Aorta (tissue), 5 donors: ENCODE results near the gene CWC22. TPM values are rescaled to one million over a fixed set of nuclear protein-coding genes. Genes with fewer than 3 reads are reported as not detected.

Experiments used
- ATAC-seq: fragments of 200-7000 bp; cut with Tn5 transposase; one replicate; pipeline ENCODE4 v1.9.1; 2022; ENCODE audit warnings: moderate library complexity; ENCODE audit not compliant: low FRiP score
- DNase-seq, 2 donors: peaks; one replicate each; pipeline ENCODE4 v3.0.0-alpha.2; 2020
- H3K27ac ChIP-seq, 2 donors: one replicate each; pipeline ENCODE4 v1.5.1; 2013; ENCODE audit warnings: low read length in 2 of 2, mild to moderate bottlenecking in 2 of 2, moderate library complexity in 2 of 2, control low read depth in 1 of 2, inconsistent platforms in 1 of 2, low read depth in 1 of 2
- H3K27me3 ChIP-seq, 2 donors: one replicate each; pipeline ENCODE4 v1.6.1; 2013; ENCODE audit warnings: control low read depth in 1 of 2, low read length in 1 of 2, mild to moderate bottlenecking in 1 of 2, moderate library complexity in 1 of 2; ENCODE audit not compliant: insufficient read depth in 2 of 2, control insufficient read depth in 1 of 2
- H3K36me3 ChIP-seq, 2 donors: one replicate each; pipeline ENCODE4 v1.6.1; 2013; ENCODE audit warnings: control low read depth in 1 of 2, low read length in 1 of 2, mild to moderate bottlenecking in 1 of 2; ENCODE audit not compliant: insufficient read depth in 2 of 2, control insufficient read depth in 1 of 2
- H3K4me1 ChIP-seq, 2 donors: one replicate each; pipeline ENCODE4 v1.6.1; 2013; ENCODE audit warnings: low read length in 2 of 2, control low read depth in 1 of 2, mild to moderate bottlenecking in 1 of 2, moderate library complexity in 1 of 2; ENCODE audit not compliant: insufficient read depth in 2 of 2, control insufficient read depth in 1 of 2
- H3K4me3 ChIP-seq, 2 donors: one replicate each; pipeline ENCODE4 v1.5.1; 2013; ENCODE audit warnings: low read length in 2 of 2, control low read depth in 1 of 2, mild to moderate bottlenecking in 1 of 2
- H3K9me3 ChIP-seq: one replicate; pipeline ENCODE4 v1.6.1; 2013; ENCODE audit warnings: mild to moderate bottlenecking, low read length; ENCODE audit not compliant: control insufficient read depth
- WGBS, 2 donors: extraction: QIAGEN DNeasy Blood & Tissue Kit; methylation state at CpG; one replicate each; pipeline ENCODE4 v1.1.7; 2013; 5-methylcytosine and 5-hydroxymethylcytosine counted together
- intact Hi-C, 2 donors: fragments of 100-400 bp; cut with DNase I; formaldehyde crosslinking; loops; one replicate each; pipeline versions ENCODE4 v1.14.2 to v1.15.0; 2022
- polyA plus RNA-seq, 2 donors: library from polyadenylated mRNA; stranded (reverse); fragments of 200-250 nt; gene quantifications; one replicate each; pipeline ENCODE4 v1.2.3, GENCODE V29; 2013
- total RNA-seq, 2 donors: library from RNA; stranded (reverse); fragmentation: NEBNext Ultra II Directional; extraction: Animal tissue kit (Norgen Biotek cat#: 25700); gene quantifications; one replicate each; pipeline ENCODE4 v1.2.1, GENCODE V29; 2021
- donor health status: healthy with polysubstance abuse.
- donor health status: Bipolar disorder and iron deficiency.
- donor health status: DM: no; HTN: no; CAD: no.
- donor health status: DM: no; HTN: no; CAD: no.
- donor health status: DM: yes; HTN: yes; CAD: no.

The CWC22 gene
- total and polyA plus RNA-seq, 4 donors, result 12.8 to 22.0 (median 16.8) TPM

DNA sequence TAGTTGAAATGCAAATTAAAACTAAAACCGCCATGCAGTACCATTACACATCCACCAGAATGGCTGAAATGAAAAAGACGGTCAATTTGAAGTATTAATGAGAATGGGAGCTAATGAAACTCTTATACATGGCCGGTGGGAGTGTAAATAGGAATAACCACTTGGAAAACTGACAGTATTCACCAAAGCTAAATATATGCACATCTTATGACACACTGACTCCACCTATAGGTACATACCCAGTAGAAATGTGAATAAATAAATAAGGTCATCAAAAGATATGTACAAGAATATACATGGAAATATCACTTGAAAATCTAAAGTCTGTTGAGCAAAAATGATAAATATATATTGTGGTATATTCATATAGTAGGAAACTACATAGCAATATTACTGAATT, 57.7 kb downstream of the CWC22 start:
- DNase-seq, result no peak
- no peaks in the 10 kb centered on the region for H3K4me1 ChIP-seq
- H3K27me3 ChIP-seq, result no peaks in the 10 kb centered on the region
- intact Hi-C loops, result no loop called here
- H3K27ac ChIP-seq, result no peak overlapping the region
- peaks cover 3 to 5% of the 10 kb centered on the region in 2 donors for H3K36me3 ChIP-seq
- 64 to 82% methylated on average over 3 of the region's 3 CpGs for WGBS, 2 donors
- no peak for ATAC-seq
- no peak overlapping the region for H3K4me3 ChIP-seq
- no peaks in the 10 kb centered on the region for H3K9me3 ChIP-seq

GRCh38 chr2:179948058-179948457, 59.0 kb downstream of the CWC22 start:
- DNase-seq (no peak), ATAC-seq (no peak)
- Histone ChIP-seq H3K27ac (no peak overlapping the region), H3K4me1 (no peaks in the 10 kb centered on the region), H3K27me3 (no peaks in the 10 kb centered on the region), H3K9me3 (no peaks in the 10 kb centered on the region), H3K4me3 (no peak overlapping the region), H3K36me3 (peaks cover 3 to 5% of the 10 kb centered on the region in 2 donors)
- intact Hi-C loops, result no loop called here
- WGBS, 2 donors, result 69 to 77% methylated on average over 1 of the region's 1 CpG

DNA sequence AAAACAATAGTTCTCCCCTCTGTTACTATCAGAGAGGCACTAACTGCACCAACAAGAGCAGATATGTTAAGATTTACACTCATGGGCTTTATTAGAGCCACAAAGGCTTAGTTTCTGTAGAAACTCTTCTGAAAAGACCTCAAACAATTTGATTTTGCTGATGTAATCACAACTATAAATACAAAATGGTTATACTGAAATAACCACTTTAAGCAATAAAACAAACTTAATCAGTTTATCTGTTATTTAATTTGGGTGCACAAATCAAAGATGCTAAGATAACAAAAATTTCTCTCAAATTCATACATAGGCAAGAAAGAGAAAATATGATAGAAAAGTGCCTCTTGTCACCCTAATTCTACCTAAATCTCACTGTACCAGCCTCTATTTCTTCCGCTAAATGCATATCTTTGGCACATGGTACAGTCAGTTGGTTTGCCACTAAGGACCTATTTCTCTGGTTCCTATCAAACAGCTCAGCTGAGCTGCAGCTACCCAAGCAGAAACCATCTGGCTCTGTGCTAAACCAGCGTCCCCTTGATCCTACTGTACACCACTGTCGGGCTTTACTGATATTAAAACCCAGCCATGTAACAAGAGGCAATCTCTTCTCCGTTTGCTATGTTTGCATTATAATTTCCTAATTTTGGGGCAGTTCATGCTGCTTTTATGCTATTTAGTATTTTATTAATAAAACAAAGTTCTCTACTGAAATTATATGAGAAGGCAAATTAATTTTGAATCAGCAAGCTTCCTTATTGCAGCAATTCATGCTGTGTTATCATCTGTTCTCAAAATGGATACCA, 60.1 kb downstream of the CWC22 start:
- WGBS, 2 donors, result 94 to 96% methylated on average over 4 of the region's 4 CpGs
- H3K27me3 ChIP-seq, result no peaks in the 10 kb centered on the region
- H3K27ac ChIP-seq, result no peak overlapping the region
- H3K36me3 ChIP-seq, result peaks cover 3 to 5% of the 10 kb centered on the region in 2 donors
- no peaks in the 10 kb centered on the region for H3K9me3 ChIP-seq
- no peak overlapping the region for H3K4me3 ChIP-seq
- ATAC-seq (no peak), DNase-seq (no peak)
- intact Hi-C loops, result no loop called here
- H3K4me1 ChIP-seq, result no peaks in the 10 kb centered on the region

DNA sequence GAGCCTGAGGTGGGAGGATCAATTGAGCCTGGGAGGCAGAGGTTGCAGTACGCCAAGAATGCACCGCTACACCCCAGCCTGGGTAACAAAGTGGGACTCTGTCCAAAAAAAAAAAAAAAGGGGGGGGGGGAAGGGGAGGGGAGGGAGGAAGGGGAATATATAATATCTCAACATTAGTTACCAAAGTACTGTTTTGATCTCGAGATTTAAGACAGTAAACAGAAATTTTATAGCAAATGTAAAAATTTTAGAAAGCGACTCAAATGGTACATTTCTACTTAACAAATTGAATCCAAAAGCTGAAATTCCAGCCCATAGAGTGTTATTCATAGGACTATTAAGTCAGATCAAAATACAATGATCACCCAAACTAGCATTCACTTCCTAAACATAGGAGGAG, 60.8 kb downstream of the CWC22 start:
- no peaks in the 10 kb centered on the region for H3K4me1 ChIP-seq
- no peak for ATAC-seq
- H3K4me3 ChIP-seq, result no peak overlapping the region
- intact Hi-C loops, result no loop called here
- H3K27ac ChIP-seq, result no peak overlapping the region
- H3K9me3 ChIP-seq, result no peaks in the 10 kb centered on the region
- DNase-seq, result no peak
- H3K27me3 ChIP-seq, result no peaks in the 10 kb centered on the region
- peaks cover 2 to 3% of the 10 kb centered on the region in 2 donors for H3K36me3 ChIP-seq
- WGBS, 2 donors, result 97 to 99% methylated on average over 4 of the region's 4 CpGs

DNA sequence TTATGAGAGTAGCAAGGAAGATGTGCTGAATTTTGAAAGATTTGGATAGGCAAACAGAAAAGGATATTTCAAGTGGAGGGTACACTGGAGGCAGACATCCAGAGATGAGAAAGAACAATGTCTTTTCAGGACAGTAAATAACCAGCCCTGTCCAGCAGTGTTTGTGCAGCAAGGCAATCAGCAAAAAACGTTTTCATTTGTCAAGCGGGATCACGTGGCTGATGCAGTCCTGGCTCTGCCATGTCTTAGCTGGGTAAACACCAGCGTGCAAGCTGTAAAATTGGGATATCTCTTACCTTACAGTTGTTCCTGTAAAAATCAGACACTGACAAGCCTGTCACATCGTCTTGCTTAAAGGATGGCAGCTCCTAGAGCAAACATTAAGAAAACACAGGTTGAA, 67.8 kb downstream of the CWC22 start:
- Histone ChIP-seq H3K27me3 (no peaks in the 10 kb centered on the region), H3K4me1 (no peaks in the 10 kb centered on the region), H3K36me3 (peaks cover 0 to 1% of the 10 kb centered on the region in 2 donors), H3K4me3 (no peak overlapping the region), H3K27ac (no peak overlapping the region), H3K9me3 (no peaks in the 10 kb centered on the region)
- no peak for DNase-seq
- no peak for ATAC-seq
- intact Hi-C loops, result no loop called here
- 64 to 72% methylated on average over 5 of the region's 5 CpGs for WGBS, 2 donors

DNA sequence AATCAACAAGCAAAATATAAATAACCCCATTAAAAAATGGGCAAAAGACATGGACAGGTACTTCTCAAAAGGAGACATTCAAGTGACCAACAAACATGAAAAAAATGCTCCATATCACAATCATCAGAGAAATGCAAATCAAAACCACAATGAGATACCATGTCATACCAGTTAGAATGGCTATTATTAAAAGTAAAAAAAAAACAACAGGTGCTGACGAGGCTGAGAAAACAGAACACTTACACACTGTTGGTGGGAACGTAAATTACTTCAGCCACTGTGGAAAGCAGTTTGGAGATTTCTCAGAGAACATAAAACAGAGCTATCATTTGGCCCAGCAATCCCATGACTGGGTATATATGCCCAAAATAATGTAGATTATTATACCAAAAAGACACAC, 69.1 kb downstream of the CWC22 start:
- Histone ChIP-seq H3K4me3 (no peak overlapping the region), H3K9me3 (no peaks in the 10 kb centered on the region), H3K36me3 (peaks cover 0 to 1% of the 10 kb centered on the region in 2 donors), H3K27me3 (no peaks in the 10 kb centered on the region), H3K27ac (no peak overlapping the region), H3K4me1 (no peaks in the 10 kb centered on the region)
- WGBS, 2 donors, result 95 to 98% methylated on average over 2 of the region's 2 CpGs
- DNase-seq, result no peak
- no peak for ATAC-seq
- intact Hi-C loops, result no loop called here

GRCh38 chr2:179936654-179937053, 70.4 kb downstream of the CWC22 start:
- 98% methylated on average over 3 of the region's 3 CpGs for WGBS, 2 donors
- Histone ChIP-seq H3K36me3 (peaks cover 0 to 1% of the 10 kb centered on the region in 2 donors), H3K4me1 (peaks cover 0 to 2% of the 10 kb centered on the region in 2 donors), H3K27me3 (no peaks in the 10 kb centered on the region), H3K9me3 (no peaks in the 10 kb centered on the region), H3K4me3 (no peak overlapping the region), H3K27ac (no peak overlapping the region)
- intact Hi-C loops, result no loop called here
- no peak for ATAC-seq
- no peak for DNase-seq

GRCh38 chr2:179936141-179936540, 71.0 kb downstream of the CWC22 start:
- H3K36me3 ChIP-seq, result peaks cover 0 to 3% of the 10 kb centered on the region in 2 donors
- no peaks in the 10 kb centered on the region for H3K9me3 ChIP-seq
- H3K27ac ChIP-seq, result no peak overlapping the region
- peaks cover 0 to 2% of the 10 kb centered on the region in 2 donors for H3K4me1 ChIP-seq
- H3K27me3 ChIP-seq, result no peaks in the 10 kb centered on the region
- intact Hi-C loops, result no loop called here
- 97 to 100% methylated on average over 1 of the region's 1 CpG for WGBS, 2 donors
- no peak overlapping the region for H3K4me3 ChIP-seq
- ATAC-seq (no peak), DNase-seq (no peak)

GRCh38 chr2:179932786-179933185, 74.3 kb downstream of the CWC22 start:
- WGBS, 2 donors, result 52 to 67% methylated on average over 2 of the region's 2 CpGs
- intact Hi-C loops, result no loop called here
- Histone ChIP-seq H3K4me3 (no peak overlapping the region), H3K9me3 (no peaks in the 10 kb centered on the region), H3K27ac (no peak overlapping the region), H3K27me3 (no peaks in the 10 kb centered on the region), H3K4me1 (peaks cover 0 to 2% of the 10 kb centered on the region in 2 donors), H3K36me3 (peaks cover 0 to 1% of the 10 kb centered on the region in 2 donors)
- DNase-seq (no peak), ATAC-seq (peak; percentile 52)
